ENCODE data around the gene OLFML3. TPM values are rescaled to one million over a fixed set of nuclear protein-coding genes. Genes with fewer than 3 reads are reported as not detected.

Gene OLFML3
- total and polyA plus RNA-seq, 2 of the 8 experiments (the other 6 are each of a cell fraction or from before 2014, with no cell fraction given), result 56.0 to 72.3 TPM

- Histone ChIP-seq H4K20me1 (replicated peaks in 1 of 2; ENCODE audit: control insufficient read depth in 1 of 2, insufficient read depth in 2 of 2, low read length in 2 of 2) (no peaks in the 10 kb centered on the region), H3K14ac (ENCODE audit: insufficient read length) (no peak overlapping the region), H2BK120ac (replicated peaks; ENCODE audit: low read depth, low read length) (no peak overlapping the region), H3K9ac (replicated peaks in 1 of 4; ENCODE audit: extremely low read depth in 1 of 4, low read depth in 3 of 4, low read length in 3 of 4) (no peak overlapping the region), H3K23ac (ENCODE audit: insufficient read length) (no peak overlapping the region), H2BK5ac (ENCODE audit: low read depth, low read length) (no peak overlapping the region), H3K27me3 (replicated peaks in 1 of 4; ENCODE audit: control insufficient read depth in 3 of 4, extremely low read depth in 1 of 4, insufficient read depth in 3 of 4, low read length in 3 of 4) (no peaks in the 10 kb centered on the region), H3K4me3 (ENCODE audit: extremely low read depth in 1 of 4, insufficient read depth in 2 of 4, low read depth in 3 of 4, low read length in 4 of 4) (no peak overlapping the region), H2AFZ (ENCODE audit: low read length) (no peak overlapping the region), H4K91ac (replicated peaks; ENCODE audit: insufficient read length, low read length) (no peak overlapping the region), H3K79me1 (ENCODE audit: low read depth, low read length) (no peaks in the 10 kb centered on the region), H3K9me3 (ENCODE audit: insufficient read depth in 2 of 2, low read depth in 1 of 2, low read length in 1 of 2) (no peaks in the 10 kb centered on the region), H2BK20ac (ENCODE audit: low read length) (no peak overlapping the region), H3K4me2 (ENCODE audit: insufficient read depth in 1 of 2, low read depth in 2 of 2, low read length in 2 of 2) (no peak overlapping the region), H4K8ac (ENCODE audit: extremely low read depth, insufficient read depth, low read length) (no peak overlapping the region), H3K56ac (replicated peaks; ENCODE audit: insufficient read length, low read depth, low read length) (no peak overlapping the region), H3K79me2 (ENCODE audit: control insufficient read depth in 1 of 2, insufficient read depth in 2 of 2, low read length in 2 of 2) (peaks cover 0 to 19% of the 10 kb centered on the region in 2 experiments; a peak in 1 of 4 replicates), H2BK15ac (ENCODE audit: low read length) (no peak overlapping the region), H4K5ac (ENCODE audit: insufficient read length, low read depth, low read length) (no peak overlapping the region), H2AK5ac (ENCODE audit: low read depth, low read length) (no peak overlapping the region), H3K27ac (ENCODE audit: low read depth, low read length) (no peak overlapping the region), H3K36me3 (ENCODE audit: control insufficient read depth in 2 of 4, insufficient read depth in 4 of 4, low read length in 3 of 4) (peaks cover 0 to 9% (median 0%) of the 10 kb centered on the region in 4 experiments; a peak in 1 of 8 replicates), H3K4ac (replicated peaks; ENCODE audit: insufficient read length, low read depth, low read length) (no peak overlapping the region), H3K18ac (ENCODE audit: extremely low read depth, low read length) (no peak overlapping the region), H3K4me1 (replicated peaks in 1 of 4; ENCODE audit: control insufficient read depth in 3 of 4, insufficient read depth in 4 of 4, low read length in 3 of 4) (no peaks in the 10 kb centered on the region), H2BK12ac (ENCODE audit: low read depth, low read length) (no peak overlapping the region), H3K23me2 (ENCODE audit: low read depth, low read length) (no peaks in the 10 kb centered on the region)
- DNase-seq (ENCODE audit: low read depth in 1 of 2, low spot score in 2 of 2) (no peak), FAIRE-seq (no peak)
- CTCF ChIA-PET (ENCODE audit: partially characterized antibody), result interaction anchor here (9.3 kb wide), 1 partner anchor 12 kb away, joined by 31 read pairs; no protein-coding TSS in a partner anchor
- 89% methylated on average over 1 of the region's 1 CpG; no CpG with 5 or more reads in 1 of the 2 experiments for WGBS, 2 experiments (ENCODE audit: extremely low coverage in 1 of 2, insufficient coverage in 1 of 2, insufficient read length in 1 of 2, insufficient replicate concordance in 2 of 2, low coverage in 1 of 2, low lambda C conversion rate in 2 of 2, missing lambda C conversion rate in 1 of 2)
- POLR2A ChIA-PET (ENCODE audit: partially characterized antibody), result no interaction called here
- TF ChIP-seq MAFK (IDR thresholded peaks at IDR 0.05; ENCODE audit: low read depth, low read length) (no peak), KDM4A (IDR thresholded peaks at IDR 0.05; ENCODE audit: low read depth, low read length, severe bottlenecking) (no peak), PHF8 (conservative IDR thresholded peaks at IDR 0.05; ENCODE audit: low read depth, low read length) (no peak), HDAC2 (IDR thresholded peaks at IDR 0.05; ENCODE audit: borderline replicate concordance in 1 of 2, low read depth in 2 of 2, low read length in 2 of 2) (no peak), BCL11A (IDR thresholded peaks at IDR 0.05; ENCODE audit: low read depth in 2 of 2, low read length in 2 of 2) (no peak), SUZ12 (IDR thresholded peaks at IDR 0.05; ENCODE audit: low read length) (no peak), CHD2 (IDR thresholded peaks at IDR 0.05; ENCODE audit: low read length) (no peak), USF2 (IDR thresholded peaks at IDR 0.05; ENCODE audit: low read length) (no peak), SIRT6 (IDR thresholded peaks at IDR 0.05; ENCODE audit: low read length) (no peak), RAD21 (IDR thresholded peaks at IDR 0.05 in 1 of 2, conservative IDR thresholded peaks at IDR 0.05 in 1 of 2; ENCODE audit: low read depth in 2 of 2, low read length in 2 of 2) (no peak), SP1 (IDR thresholded peaks at IDR 0.05; ENCODE audit: low read depth, low read length) (no peak), FOSL1 (IDR thresholded peaks at IDR 0.05; ENCODE audit: insufficient read depth, low read depth, low read length) (no peak), JUN (IDR thresholded peaks at IDR 0.05; ENCODE audit: low read depth, low read length) (no peak)
These were observed 28.4 kb upstream of the OLFML3 start for GRCh38 chr1:113950908-113951307.

Data from H1 (cell line).